GM12878 (cell line): ENCODE data around the gene OR6X1. TPM values are rescaled to one million over a fixed set of nuclear protein-coding genes. Genes with fewer than 3 reads are reported as not detected.

Experiments
- ATAC-seq: fragments of 200-7000 bp; cut with Tn5 transposase; 3 replicates; pipeline ENCODE4 v1.9.1; 2020; ENCODE audit warnings: mild to moderate bottlenecking, moderate library complexity
- BruUV-seq: library from RNA; stranded (reverse); fragments of 400-500 nt; replicated peaks from 2 replicates; lab custom pipeline; 2021; lab: Mats Ljungman, UMichigan
- CTCF ChIA-PET: fragments of 300-600 bp; sonication (Branson Sonifier 250); formaldehyde crosslinking; extraction: SDS; loops from one replicate; lab custom pipeline; 2021; ENCODE audit warnings: inconsistent platforms; lab: Yijun Ruan, JAX
- POLR2A ChIA-PET: fragments of 350-600 bp; formaldehyde crosslinking; extraction: SDS; loops from one replicate; lab custom pipeline; 2021; ENCODE audit warnings: inconsistent platforms; lab: Charles Lee
- RAD21 ChIA-PET: fragments of 300-600 bp; sonication (Branson Sonifier 250); formaldehyde crosslinking; loops from one replicate; lab custom pipeline; 2023; ENCODE audit warnings: antibody characterized with exemption; ENCODE audit not compliant: unreplicated experiment; lab: Charles Lee
- SMC1A ChIA-PET: fragments of 300-600 bp; sonication (Branson Sonifier 250); formaldehyde crosslinking; loops from one replicate; lab custom pipeline; 2023; ENCODE audit not compliant: unreplicated experiment, uncharacterized antibody; lab: Charles Lee
- DNase-seq: peaks from one replicate; pipeline ENCODE4 v3.0.0-alpha.2; 2011; ENCODE audit warnings: low read depth, low spot score
- FAIRE-seq: peaks from 3 replicates; lab custom pipeline; 2011; peaks lifted over from hg19 to GRCh38; lab: Jason Lieb, UNC
- H2AFZ ChIP-seq: 2 replicates; pipeline ENCODE4 v1.6.0; 2011; ENCODE audit warnings: low read depth, low read length, control low read depth; ENCODE audit not compliant: control insufficient read depth
- H3K27ac ChIP-seq: 2 replicates; pipeline ENCODE4 v1.5.1; 2011; ENCODE audit warnings: control low read depth; ENCODE audit not compliant: control insufficient read depth, insufficient read depth
- H3K27me3 ChIP-seq, 2 experiments: replicated peaks in 1 of 2; 2 replicates each; pipeline versions ENCODE4 v1.6.0 to v1.6.1; 2011; ENCODE audit warnings: low read length in 1 of 2; ENCODE audit not compliant: control insufficient read depth in 2 of 2, insufficient read depth in 2 of 2
- H3K36me3 ChIP-seq, 2 experiments: 2 replicates each; pipeline ENCODE4 v1.5.1; 2011; ENCODE audit warnings: low read length in 1 of 2; ENCODE audit not compliant: control insufficient read depth in 2 of 2, insufficient read depth in 2 of 2
- H3K4me1 ChIP-seq: 2 replicates; pipeline ENCODE4 v1.6.1; 2011; ENCODE audit warnings: mild to moderate bottlenecking, low read length, moderate library complexity, mixed read lengths; ENCODE audit not compliant: control insufficient read depth, insufficient read depth
- H3K4me2 ChIP-seq: 2 replicates; pipeline ENCODE4 v1.6.0; 2011; ENCODE audit warnings: control low read depth; ENCODE audit not compliant: control insufficient read depth, insufficient read depth
- H3K4me3 ChIP-seq: fragments of 200-600 bp; sonication (generic); 2 replicates; pipeline ENCODE4 v1.5.1; 2016
- H3K79me2 ChIP-seq: 2 replicates; pipeline ENCODE4 v1.6.0; 2011; ENCODE audit warnings: low read length; ENCODE audit not compliant: control insufficient read depth, insufficient read depth
- H3K9ac ChIP-seq: 2 replicates; pipeline ENCODE4 v1.8.0; 2011; ENCODE audit warnings: low read length, control low read depth, mixed read lengths; ENCODE audit not compliant: control insufficient read depth, insufficient read depth
- H3K9me3 ChIP-seq: replicated peaks from 3 replicates; pipeline ENCODE4 v1.5.1; 2011; ENCODE audit warnings: mild to moderate bottlenecking, low read length; ENCODE audit not compliant: control insufficient read depth, insufficient read depth
- H4K20me1 ChIP-seq: 2 replicates; pipeline ENCODE4 v1.6.0; 2011; ENCODE audit not compliant: control insufficient read depth, insufficient read depth
- BACH1 ChIP-seq: fragments of 450-650 bp; IDR thresholded peaks from 2 replicates; pipeline ENCODE4 v1.6.1; 2017; ENCODE audit warnings: mild to moderate bottlenecking, borderline replicate concordance
- BHLHE40 ChIP-seq, 2 experiments: fragments of 450-650 bp in 1 of 2; IDR thresholded peaks; 2 replicates each; pipeline ENCODE4 v1.6.1; 2011 to 2017; ENCODE audit warnings: low read depth in 2 of 2, borderline replicate concordance in 1 of 2, improper control_type of control experiment in 1 of 2, low read length in 1 of 2, mild to moderate bottlenecking in 1 of 2
- FOS ChIP-seq: IDR thresholded peaks from 3 replicates; pipeline ENCODE4 v1.6.1; 2011; ENCODE audit warnings: borderline replicate concordance; ENCODE audit not compliant: insufficient read length; ENCODE audit errors: extremely low read depth
- HCFC1 ChIP-seq: fragments of 150-350 bp; IDR thresholded peaks from 2 replicates; pipeline ENCODE4 v1.6.1; 2014; ENCODE audit warnings: low read length
- IKZF1 ChIP-seq: fragments of 450-650 bp; conservative IDR thresholded peaks from 2 replicates; pipeline ENCODE4 v1.6.1; 2017; ENCODE audit warnings: antibody characterized with exemption, mild to moderate bottlenecking
- MEF2B ChIP-seq: fragments of 450-650 bp; IDR thresholded peaks from 2 replicates; pipeline ENCODE4 v1.6.1; 2018; ENCODE audit warnings: mild to moderate bottlenecking, moderate library complexity; ENCODE audit not compliant: partially characterized antibody, poor library complexity, severe bottlenecking
- NR2C1 ChIP-seq: fragments of 450-650 bp; IDR thresholded peaks from 2 replicates; pipeline ENCODE4 v1.6.1; 2017; ENCODE audit warnings: antibody characterized with exemption, mild to moderate bottlenecking, moderate library complexity
- NR2F1 ChIP-seq: fragments of 450-650 bp; conservative IDR thresholded peaks from 2 replicates; pipeline ENCODE4 v1.6.1; 2017; ENCODE audit warnings: mild to moderate bottlenecking
- POLR2A ChIP-seq: IDR thresholded peaks from 2 replicates; pipeline ENCODE4 v1.6.1; 2011; ENCODE audit warnings: low read depth, mild to moderate bottlenecking, low read length
- RAD51 ChIP-seq: fragments of 450-650 bp; IDR thresholded peaks from 2 replicates; pipeline ENCODE4 v1.6.1; 2016; ENCODE audit warnings: moderate library complexity, mild to moderate bottlenecking, inconsistent platforms
- SIX5 ChIP-seq: IDR thresholded peaks from 2 replicates; pipeline ENCODE4 v1.6.1; 2011; ENCODE audit warnings: mild to moderate bottlenecking, low read depth, low read length, moderate library complexity; ENCODE audit not compliant: severe bottlenecking
- SMC3 ChIP-seq: IDR thresholded peaks from 2 replicates; pipeline ENCODE4 v1.6.1; 2011; ENCODE audit warnings: low read length, improper control_type of control experiment, borderline replicate concordance
- SUZ12 ChIP-seq: fragments of 200-600 bp; sonication (generic); IDR thresholded peaks from one replicate; pipeline ENCODE4 v1.6.1; 2018; ENCODE audit warnings: antibody characterized with exemption, mild to moderate bottlenecking; ENCODE audit not compliant: unreplicated experiment
- TBL1XR1 ChIP-seq: IDR thresholded peaks from 2 replicates; pipeline ENCODE4 v1.6.1; 2012; ENCODE audit warnings: low read depth, low read length, improper control_type of control experiment
- WGBS: methylation state at CpG from one replicate; pipeline ENCODE4 v1.1.6; 2016; ENCODE audit warnings: low lambda C conversion rate; ENCODE audit not compliant: insufficient replicate concordance, insufficient coverage; ENCODE audit errors: missing lambda C conversion rate; 5-methylcytosine and 5-hydroxymethylcytosine counted together
- in situ Hi-C: fragments of 300-500 bp; cut with MboI; formaldehyde crosslinking; loops from 9 replicates; pipeline ENCODE4 v1.14.3; 2018; ENCODE audit warnings: mixed read lengths
- intact Hi-C: fragments of 100-400 bp; cut with micrococcal nuclease; formaldehyde crosslinking; loops from one replicate; pipeline ENCODE4 v1.14.2; 2022; ENCODE audit not compliant: unreplicated experiment
- polyA plus RNA-seq, 11 experiments: library from polyadenylated mRNA; depleted of rRNA in 4 of 11; unstranded in 6 of 11; stranded (reverse) in 5 of 11; fragments of >200 nt; fragmentation: Nextera tagmentation in 4 of 11; fragmentation: Illumina TruSeq in 1 of 11; extraction: Ambion mirVana in 4 of 11; extraction: Trizol in 1 of 11; gene quantifications; 1 replicate in 1 of 11; 2 replicates in 10 of 11; pipeline versions ENCODE4 v1.2.1 to v1.2.3, GENCODE V29; 2011 to 2016; ENCODE audit warnings: inconsistent platforms in 2 of 11, missing spikeins in 2 of 11, low read depth in 1 of 11
- total RNA-seq, 4 experiments: library from RNA; depleted of rRNA in 3 of 4; stranded (reverse); fragments of >200 nt in 3 of 4; fragmentation: Illumina TruSeq in 1 of 4; extraction: Trizol in 1 of 4; gene quantifications; 2 replicates each; pipeline versions ENCODE4 v1.2.1 to v1.2.3, GENCODE V29; 2013 to 2021
- TF ChIP-seq, protein P1 (sequence below): fragments of 150-350 bp; IDR thresholded peaks from 2 replicates; pipeline ENCODE4 v1.6.1; 2016; ENCODE audit warnings: low read depth, low read length
- TF ChIP-seq, protein P2 (sequence below): IDR thresholded peaks from 2 replicates; pipeline ENCODE4 v1.6.1; 2011; ENCODE audit warnings: low read depth, low read length, improper control_type of control experiment, borderline replicate concordance
- TF ChIP-seq, protein P3 (sequence below): fragments of 450-650 bp; conservative IDR thresholded peaks from 2 replicates; pipeline ENCODE4 v1.6.1; 2017; ENCODE audit warnings: mild to moderate bottlenecking, moderate library complexity

OR6X1 gene
- total and polyA plus RNA-seq, 10 of the 15 experiments (the other 5 are each of a cell fraction or from before 2014, with no cell fraction given) = not detected

DNA sequence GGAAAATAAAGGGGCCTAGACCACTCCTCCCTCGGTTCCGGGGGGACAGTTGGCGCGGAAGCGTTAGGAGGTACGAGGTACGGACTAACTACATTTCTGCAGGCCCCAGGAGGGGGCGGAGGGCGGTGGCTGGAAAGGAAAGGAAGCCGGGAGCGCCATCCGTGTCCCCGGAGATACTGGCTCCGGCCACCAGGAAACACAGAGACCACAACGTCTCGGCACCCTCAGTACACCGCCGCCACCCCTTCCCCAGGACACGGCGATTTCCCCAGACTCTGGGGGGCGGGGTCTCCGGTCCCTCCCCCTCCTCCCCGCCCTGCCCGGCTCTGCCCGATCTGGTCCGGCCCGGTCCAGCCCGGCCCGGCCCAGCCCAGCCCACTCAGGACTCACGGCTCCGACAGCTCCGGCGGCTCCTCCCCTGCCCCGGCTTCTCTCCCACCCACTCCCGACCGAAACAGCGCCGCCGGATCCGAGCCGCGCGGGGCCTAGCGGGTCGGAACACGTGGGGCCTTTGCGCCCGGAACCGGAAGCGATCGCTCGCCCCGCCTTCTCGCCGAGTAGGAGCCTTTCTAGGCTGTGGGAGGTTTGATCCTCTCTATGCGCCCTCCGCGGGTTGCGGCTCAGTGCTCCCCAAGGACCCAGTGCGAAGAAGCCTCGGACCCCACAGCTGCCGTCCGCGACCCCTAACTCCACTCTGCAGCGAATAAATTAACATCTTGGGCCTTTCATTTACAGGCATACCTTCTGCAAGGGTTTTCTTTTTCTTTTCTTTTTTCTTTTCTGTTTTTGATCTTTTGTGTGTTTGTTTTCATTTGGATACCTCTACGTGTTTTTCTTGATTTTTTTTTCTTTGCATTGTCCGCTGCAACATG, 12.9 kb downstream of the OR6X1 start, which contains the start of gene ZNF202:
ZNF202 (minus strand) TSS at position 502 of the 872 bp plus-strand sequence. CDS start 10,772 bp downstream, outside the sequence.
- CTCF ChIA-PET = interaction anchor here (0.6 kb wide), 1 partner anchor 9 kb away, joined by 3 read pairs; no protein-coding TSS in a partner anchor
- Histone ChIP-seq H3K36me3 (0 out of 4 replicates have a peak, but pooled peaks cover 0 to 2% of the 10 kb centered on the region in 2 experiments), H3K27ac (peak within 1 kb of the TSS; percentile 43), H3K4me1 (peaks cover 3% of the 10 kb centered on the region; the same call in 1 of the 2 replicates), H2AFZ (peak within 1 kb of the TSS; percentile 97), H3K27me3 (no peaks in the 10 kb centered on the region), H3K4me3 (peak within 1 kb of the TSS; percentile 86), H3K9me3 (no peaks in the 10 kb centered on the region), H3K4me2 (peak within 1 kb of the TSS; percentile 72), H4K20me1 (no peaks in the 10 kb centered on the region), H3K79me2 (peaks cover 30% of the 10 kb centered on the region), H3K9ac (peak within 1 kb of the TSS; percentile 76)
- POLR2A ChIA-PET = interaction anchor here (0.6 to 0.7 kb wide), 2 partner anchors 402 to 864 kb away, joined by 3 to 6 read pairs; no protein-coding TSS in a partner anchor
- SMC1A ChIA-PET = interaction anchor here (1.1 kb wide), 1 partner anchor 34 kb away, joined by 5 read pairs; no protein-coding TSS in a partner anchor
- peak; percentile 96 for ATAC-seq
- DNase-seq = peak; percentile 57
- intact Hi-C loops (no loop called here), in situ Hi-C loops (no loop called here)
- under 1% methylated on average over 46 of the region's 67 CpGs for WGBS
- no TSS peak for BruUV-seq
- RAD21 ChIA-PET = no interaction called here
- peak; percentile 49 for FAIRE-seq
- TF ChIP-seq HCFC1 (peak; percentile 72), NR2F1 (no peak), NR2C1 (peak; percentile 93), TBL1XR1 (0 out of 2 replicates have a peak, but pooled peaks have one; percentile 38), MEF2B (peak; percentile 78), POLR2A (peak; percentile 87), BACH1 (peak; percentile 72), SMC3 (0 out of 2 replicates have a peak, but pooled peaks have one; percentile 5), BHLHE40 (IDR thresholded peaks at IDR 0.05; ENCODE audit: borderline replicate concordance in 1 of 2, low read depth in 2 of 2, low read length in 1 of 2) (peak in 1 of 2 experiments; percentile 52; a peak in 1 of 4 replicates), SIX5 (peak; percentile 50), SUZ12 (no peak), RAD51 (peak; percentile 83), IKZF1 (peak; percentile 78), FOS (no peak)
- TF ChIP-seq, protein P1, sequence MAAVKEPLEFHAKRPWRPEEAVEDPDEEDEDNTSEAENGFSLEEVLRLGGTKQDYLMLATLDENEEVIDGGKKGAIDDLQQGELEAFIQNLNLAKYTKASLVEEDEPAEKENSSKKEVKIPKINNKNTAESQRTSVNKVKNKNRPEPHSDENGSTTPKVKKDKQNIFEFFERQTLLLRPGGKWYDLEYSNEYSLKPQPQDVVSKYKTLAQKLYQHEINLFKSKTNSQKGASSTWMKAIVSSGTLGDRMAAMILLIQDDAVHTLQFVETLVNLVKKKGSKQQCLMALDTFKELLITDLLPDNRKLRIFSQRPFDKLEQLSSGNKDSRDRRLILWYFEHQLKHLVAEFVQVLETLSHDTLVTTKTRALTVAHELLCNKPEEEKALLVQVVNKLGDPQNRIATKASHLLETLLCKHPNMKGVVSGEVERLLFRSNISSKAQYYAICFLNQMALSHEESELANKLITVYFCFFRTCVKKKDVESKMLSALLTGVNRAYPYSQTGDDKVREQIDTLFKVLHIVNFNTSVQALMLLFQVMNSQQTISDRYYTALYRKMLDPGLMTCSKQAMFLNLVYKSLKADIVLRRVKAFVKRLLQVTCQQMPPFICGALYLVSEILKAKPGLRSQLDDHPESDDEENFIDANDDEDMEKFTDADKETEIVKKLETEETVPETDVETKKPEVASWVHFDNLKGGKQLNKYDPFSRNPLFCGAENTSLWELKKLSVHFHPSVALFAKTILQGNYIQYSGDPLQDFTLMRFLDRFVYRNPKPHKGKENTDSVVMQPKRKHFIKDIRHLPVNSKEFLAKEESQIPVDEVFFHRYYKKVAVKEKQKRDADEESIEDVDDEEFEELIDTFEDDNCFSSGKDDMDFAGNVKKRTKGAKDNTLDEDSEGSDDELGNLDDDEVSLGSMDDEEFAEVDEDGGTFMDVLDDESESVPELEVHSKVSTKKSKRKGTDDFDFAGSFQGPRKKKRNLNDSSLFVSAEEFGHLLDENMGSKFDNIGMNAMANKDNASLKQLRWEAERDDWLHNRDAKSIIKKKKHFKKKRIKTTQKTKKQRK = no peak
- TF ChIP-seq, protein P2, sequence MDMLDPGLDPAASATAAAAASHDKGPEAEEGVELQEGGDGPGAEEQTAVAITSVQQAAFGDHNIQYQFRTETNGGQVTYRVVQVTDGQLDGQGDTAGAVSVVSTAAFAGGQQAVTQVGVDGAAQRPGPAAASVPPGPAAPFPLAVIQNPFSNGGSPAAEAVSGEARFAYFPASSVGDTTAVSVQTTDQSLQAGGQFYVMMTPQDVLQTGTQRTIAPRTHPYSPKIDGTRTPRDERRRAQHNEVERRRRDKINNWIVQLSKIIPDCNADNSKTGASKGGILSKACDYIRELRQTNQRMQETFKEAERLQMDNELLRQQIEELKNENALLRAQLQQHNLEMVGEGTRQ = peak; percentile 75
- TF ChIP-seq, protein P3, sequence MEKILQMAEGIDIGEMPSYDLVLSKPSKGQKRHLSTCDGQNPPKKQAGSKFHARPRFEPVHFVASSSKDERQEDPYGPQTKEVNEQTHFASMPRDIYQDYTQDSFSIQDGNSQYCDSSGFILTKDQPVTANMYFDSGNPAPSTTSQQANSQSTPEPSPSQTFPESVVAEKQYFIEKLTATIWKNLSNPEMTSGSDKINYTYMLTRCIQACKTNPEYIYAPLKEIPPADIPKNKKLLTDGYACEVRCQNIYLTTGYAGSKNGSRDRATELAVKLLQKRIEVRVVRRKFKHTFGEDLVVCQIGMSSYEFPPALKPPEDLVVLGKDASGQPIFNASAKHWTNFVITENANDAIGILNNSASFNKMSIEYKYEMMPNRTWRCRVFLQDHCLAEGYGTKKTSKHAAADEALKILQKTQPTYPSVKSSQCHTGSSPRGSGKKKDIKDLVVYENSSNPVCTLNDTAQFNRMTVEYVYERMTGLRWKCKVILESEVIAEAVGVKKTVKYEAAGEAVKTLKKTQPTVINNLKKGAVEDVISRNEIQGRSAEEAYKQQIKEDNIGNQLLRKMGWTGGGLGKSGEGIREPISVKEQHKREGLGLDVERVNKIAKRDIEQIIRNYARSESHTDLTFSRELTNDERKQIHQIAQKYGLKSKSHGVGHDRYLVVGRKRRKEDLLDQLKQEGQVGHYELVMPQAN = peak; percentile 93
